Mesendoderm (in vitro differentiated cells): Measurements from ENCODE around the gene LCN2.

Experiments used
- DNase-seq: peaks from one replicate; pipeline ENCODE4 v3.0.0; 2013
- H2AK5ac ChIP-seq: 2 replicates; pipeline ENCODE4 v1.6.1; 2013; ENCODE audit warnings: low read length, inconsistent platforms
- H2BK120ac ChIP-seq: 2 replicates; pipeline ENCODE4 v1.6.1; 2013; ENCODE audit warnings: low read depth, mild to moderate bottlenecking, low read length, moderate library complexity, mixed read lengths
- H2BK15ac ChIP-seq: replicated peaks from 2 replicates; pipeline ENCODE4 v1.6.1; 2013; ENCODE audit warnings: low read depth, mild to moderate bottlenecking, moderate library complexity
- H2BK5ac ChIP-seq: 2 replicates; pipeline ENCODE4 v1.6.1; 2013; ENCODE audit warnings: low read length, inconsistent platforms
- H3K18ac ChIP-seq: 2 replicates; pipeline ENCODE4 v1.6.1; 2013; ENCODE audit warnings: mild to moderate bottlenecking, low read length, mixed read lengths
- H3K23ac ChIP-seq: one replicate; pipeline ENCODE4 v1.6.1; 2013; ENCODE audit warnings: low read length
- H3K27ac ChIP-seq: 2 replicates; pipeline ENCODE4 v1.5.1; 2013; ENCODE audit warnings: low read depth, mild to moderate bottlenecking, inconsistent platforms, low read length, moderate library complexity
- H3K27me3 ChIP-seq: 2 replicates; pipeline ENCODE4 v1.6.1; 2013; ENCODE audit warnings: low read length, control low read depth, mild to moderate bottlenecking, inconsistent platforms; ENCODE audit not compliant: insufficient read depth, poor library complexity
- H3K36me3 ChIP-seq: 2 replicates; pipeline ENCODE4 v1.6.1; 2013; ENCODE audit warnings: low read length, inconsistent platforms; ENCODE audit not compliant: control insufficient read depth, insufficient read depth
- H3K4ac ChIP-seq: one replicate; pipeline ENCODE4 v1.6.1; 2013; ENCODE audit warnings: low read depth, mild to moderate bottlenecking, low read length, moderate library complexity
- H3K4me1 ChIP-seq: 2 replicates; pipeline ENCODE4 v1.6.1; 2013; ENCODE audit warnings: low read depth, low read length, inconsistent platforms; ENCODE audit not compliant: control insufficient read depth
- H3K4me2 ChIP-seq: 2 replicates; pipeline ENCODE4 v1.6.1; 2013; ENCODE audit warnings: low read length
- H3K4me3 ChIP-seq: 2 replicates; pipeline ENCODE4 v1.5.1; 2013; ENCODE audit warnings: mild to moderate bottlenecking, low read length
- H3K56ac ChIP-seq: one replicate; pipeline ENCODE4 v1.6.1; 2013; ENCODE audit warnings: low read length
- H3K79me1 ChIP-seq: 2 replicates; pipeline ENCODE4 v1.6.1; 2013; ENCODE audit warnings: low read length, inconsistent platforms
- H3K79me2 ChIP-seq: 2 replicates; pipeline ENCODE4 v1.6.1; 2013; ENCODE audit warnings: mild to moderate bottlenecking, low read length; ENCODE audit not compliant: control insufficient read depth, insufficient read depth
- H3K9ac ChIP-seq: 2 replicates; pipeline ENCODE4 v1.6.1; 2013; ENCODE audit warnings: low read length, inconsistent platforms
- H4K5ac ChIP-seq: one replicate; pipeline ENCODE4 v1.6.1; 2013; ENCODE audit warnings: low read length
- H4K8ac ChIP-seq: one replicate; pipeline ENCODE4 v1.6.1; 2013; ENCODE audit warnings: low read depth, mild to moderate bottlenecking, control low read depth, low read length, moderate library complexity
- WGBS: extraction: QIAGEN DNeasy Blood & Tissue Kit; methylation state at CpG from one replicate; pipeline ENCODE4 v1.1.7; 2013; ENCODE audit warnings: low lambda C conversion rate, missing lambda C conversion rate; ENCODE audit not compliant: insufficient coverage; ENCODE audit errors: extremely low coverage; 5-methylcytosine and 5-hydroxymethylcytosine counted together

LCN2 gene

DNA sequence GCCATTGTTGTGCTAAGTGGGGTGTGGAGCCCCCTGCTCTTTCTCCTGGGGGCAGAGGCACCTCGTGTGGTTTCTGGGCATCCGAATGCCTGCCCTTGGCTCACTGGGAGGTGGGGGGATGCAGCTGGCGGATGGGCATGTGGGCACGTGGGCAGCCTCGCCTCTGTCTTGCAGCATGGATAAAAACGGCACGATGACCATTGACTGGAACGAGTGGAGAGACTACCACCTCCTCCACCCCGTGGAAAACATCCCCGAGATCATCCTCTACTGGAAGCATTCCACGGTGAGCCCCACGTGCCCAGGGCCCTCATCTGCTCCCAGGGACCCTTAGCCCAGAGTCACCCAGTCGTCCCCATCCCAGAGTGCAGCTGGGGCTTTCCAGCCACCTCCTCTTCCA, 47.1 kb upstream of the LCN2 start:
- H4K5ac ChIP-seq: no peak overlapping the region
- no peak overlapping the region for H3K4ac ChIP-seq
- peaks cover 13% of the 10 kb centered on the region for H3K4me1 ChIP-seq
- no peak overlapping the region for H3K18ac ChIP-seq
- DNase-seq: no peak
- H3K27me3 ChIP-seq: no peaks in the 10 kb centered on the region
- H4K8ac ChIP-seq: no peak overlapping the region
- no peak overlapping the region for H2BK5ac ChIP-seq
- no peak overlapping the region for H3K23ac ChIP-seq
- no peak overlapping the region for H2BK120ac ChIP-seq
- H3K9ac ChIP-seq: no peak overlapping the region
- WGBS: no CpG with 5 or more reads among the region's 13 CpGs
- no peak overlapping the region for H3K4me3 ChIP-seq
- H3K79me2 ChIP-seq: peaks cover 15% of the 10 kb centered on the region
- H3K79me1 ChIP-seq: peaks cover 23% of the 10 kb centered on the region
- no peak overlapping the region for H3K56ac ChIP-seq
- no peak overlapping the region for H3K27ac ChIP-seq
- no peak overlapping the region for H3K4me2 ChIP-seq
- peaks cover 4% of the 10 kb centered on the region for H3K36me3 ChIP-seq
- H2AK5ac ChIP-seq: no peak overlapping the region
- no peak overlapping the region for H2BK15ac ChIP-seq

- no CpG with 5 or more reads among the region's 23 CpGs for WGBS
- Histone ChIP-seq H2BK120ac (no peak overlapping the region), H3K27me3 (no peaks in the 10 kb centered on the region), H2BK15ac (no peak overlapping the region), H4K8ac (no peak overlapping the region), H2BK5ac (no peak overlapping the region), H3K79me2 (peaks cover 15% of the 10 kb centered on the region), H3K4me2 (no peak overlapping the region), H3K4ac (no peak overlapping the region), H3K18ac (no peak overlapping the region), H3K36me3 (peaks cover 8% of the 10 kb centered on the region), H3K4me3 (no peak overlapping the region), H3K79me1 (peaks cover 21% of the 10 kb centered on the region), H3K56ac (no peak overlapping the region), H3K9ac (no peak overlapping the region), H3K4me1 (peaks cover 10% of the 10 kb centered on the region), H3K23ac (no peak overlapping the region), H2AK5ac (no peak overlapping the region), H3K27ac (no peak overlapping the region), H4K5ac (no peak overlapping the region)
- DNase-seq: no peak
These were observed 46.2 kb upstream of the LCN2 start for GRCh38 chr9:128102861-128103588.

- Histone ChIP-seq H2BK120ac (no peak overlapping the region), H3K36me3 (peaks cover 8% of the 10 kb centered on the region), H3K23ac (no peak overlapping the region), H3K27ac (no peak overlapping the region), H3K4me1 (peaks cover 10% of the 10 kb centered on the region), H3K56ac (no peak overlapping the region), H3K4me3 (no peak overlapping the region), H2BK15ac (no peak overlapping the region), H3K27me3 (no peaks in the 10 kb centered on the region), H3K9ac (no peak overlapping the region), H3K4me2 (no peak overlapping the region), H4K5ac (no peak overlapping the region), H3K18ac (no peak overlapping the region), H3K79me1 (peaks cover 21% of the 10 kb centered on the region), H3K79me2 (peaks cover 15% of the 10 kb centered on the region), H2BK5ac (no peak overlapping the region), H2AK5ac (no peak overlapping the region), H3K4ac (no peak overlapping the region), H4K8ac (no peak overlapping the region)
- peak; percentile 40 for DNase-seq
- WGBS: no CpG with 5 or more reads among the region's 8 CpGs
These were observed 45.7 kb upstream of the LCN2 start for GRCh38 chr9:128103589-128103962.

DNA sequence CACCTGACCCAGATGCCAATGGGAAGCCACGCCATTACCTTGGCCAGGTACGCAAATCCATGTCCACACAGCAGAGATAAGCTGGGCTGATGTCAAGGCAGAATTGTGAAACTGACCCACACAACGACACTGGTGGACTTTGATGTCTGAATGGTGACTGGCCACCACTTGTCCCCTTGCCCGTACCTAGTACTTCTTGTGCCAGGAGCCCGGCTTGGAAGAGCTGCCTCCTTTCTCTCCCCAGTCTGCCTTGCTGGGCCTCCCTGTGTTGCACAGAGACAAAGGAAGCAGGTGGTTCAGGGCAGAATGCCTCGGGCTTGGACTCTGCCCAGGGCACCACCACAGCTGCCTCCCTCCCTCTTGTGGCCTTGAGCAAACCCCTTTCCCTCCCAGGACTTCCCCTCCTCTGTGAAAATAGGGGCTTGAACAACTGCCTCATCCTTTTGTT, 45.1 kb upstream of the LCN2 start:
- peaks cover 17% of the 10 kb centered on the region for H3K79me1 ChIP-seq
- no peak overlapping the region for H4K5ac ChIP-seq
- H3K4me1 ChIP-seq: peaks cover 6% of the 10 kb centered on the region
- no peak overlapping the region for H2BK15ac ChIP-seq
- H3K4ac ChIP-seq: no peak overlapping the region
- WGBS: no CpG with 5 or more reads among the region's 6 CpGs
- H3K27me3 ChIP-seq: no peaks in the 10 kb centered on the region
- no peak overlapping the region for H3K56ac ChIP-seq
- H3K79me2 ChIP-seq: peaks cover 11% of the 10 kb centered on the region
- H2AK5ac ChIP-seq: no peak overlapping the region
- no peak overlapping the region for H3K18ac ChIP-seq
- no peak overlapping the region for H3K9ac ChIP-seq
- no peak overlapping the region for H2BK5ac ChIP-seq
- no peak overlapping the region for H3K4me3 ChIP-seq
- peaks cover 8% of the 10 kb centered on the region for H3K36me3 ChIP-seq
- no peak overlapping the region for H4K8ac ChIP-seq
- no peak for DNase-seq
- no peak overlapping the region for H2BK120ac ChIP-seq
- no peak overlapping the region for H3K4me2 ChIP-seq
- no peak overlapping the region for H3K27ac ChIP-seq
- no peak overlapping the region for H3K23ac ChIP-seq

GRCh38 chr9:128105538-128106175, 43.6 kb upstream of the LCN2 start:
- no peak overlapping the region for H3K56ac ChIP-seq
- no peak overlapping the region for H2BK120ac ChIP-seq
- H3K4me3 ChIP-seq: no peak overlapping the region
- no peak overlapping the region for H3K9ac ChIP-seq
- no peak overlapping the region for H3K18ac ChIP-seq
- H4K8ac ChIP-seq: no peak overlapping the region
- H3K79me1 ChIP-seq: peaks cover 5% of the 10 kb centered on the region
- H4K5ac ChIP-seq: no peak overlapping the region
- H3K36me3 ChIP-seq: peaks cover 8% of the 10 kb centered on the region
- H2BK5ac ChIP-seq: no peak overlapping the region
- no peaks in the 10 kb centered on the region for H3K79me2 ChIP-seq
- no peaks in the 10 kb centered on the region for H3K27me3 ChIP-seq
- WGBS: no CpG with 5 or more reads among the region's 21 CpGs
- H2BK15ac ChIP-seq: no peak overlapping the region
- no peak overlapping the region for H3K27ac ChIP-seq
- no peak overlapping the region for H3K23ac ChIP-seq
- H3K4ac ChIP-seq: no peak overlapping the region
- no peak for DNase-seq
- no peaks in the 10 kb centered on the region for H3K4me1 ChIP-seq
- no peak overlapping the region for H2AK5ac ChIP-seq
- no peak overlapping the region for H3K4me2 ChIP-seq
